Effector memory CD4-positive, alpha-beta T cell (primary cell): ENCODE data around the gene RHOA.
"Not testable (repeated sequence)": the region's sequence is repeated elsewhere in the genome, so short reads cannot be mapped to it uniquely, and the experiment has no call there.

Source experiments
- DNase-seq, 3 donors: peaks; one replicate each; pipeline ENCODE4 v3.0.0-alpha.2; 2020
- H3K27ac ChIP-seq: 2 replicates; pipeline ENCODE4 v1.7.0; 2013; ENCODE audit warnings: mild to moderate bottlenecking, low read length, moderate library complexity; ENCODE audit not compliant: insufficient read depth, poor library complexity, severe bottlenecking
- H3K27me3 ChIP-seq: replicated peaks from 2 replicates; pipeline ENCODE4 v1.7.0; 2013; ENCODE audit warnings: mild to moderate bottlenecking, low read length; ENCODE audit not compliant: insufficient read depth, control insufficient read depth, poor library complexity, severe bottlenecking
- H3K36me3 ChIP-seq: 2 replicates; pipeline ENCODE4 v1.7.0; 2013; ENCODE audit warnings: mild to moderate bottlenecking, low read length, moderate library complexity; ENCODE audit not compliant: control insufficient read depth, insufficient read depth
- H3K4me1 ChIP-seq: 2 replicates; pipeline ENCODE4 v1.7.0; 2013; ENCODE audit warnings: low read length, mild to moderate bottlenecking; ENCODE audit not compliant: control insufficient read depth, insufficient read depth, poor library complexity, severe bottlenecking
- H3K4me3 ChIP-seq: 2 replicates; pipeline ENCODE4 v1.7.0; 2013; ENCODE audit warnings: low read length, low read depth, mild to moderate bottlenecking; ENCODE audit not compliant: insufficient read depth, poor library complexity, severe bottlenecking
- H3K9me3 ChIP-seq: 2 replicates; pipeline ENCODE4 v1.7.0; 2013; ENCODE audit warnings: mild to moderate bottlenecking, low read length, moderate library complexity; ENCODE audit not compliant: control insufficient read depth

Gene RHOA

DNA sequence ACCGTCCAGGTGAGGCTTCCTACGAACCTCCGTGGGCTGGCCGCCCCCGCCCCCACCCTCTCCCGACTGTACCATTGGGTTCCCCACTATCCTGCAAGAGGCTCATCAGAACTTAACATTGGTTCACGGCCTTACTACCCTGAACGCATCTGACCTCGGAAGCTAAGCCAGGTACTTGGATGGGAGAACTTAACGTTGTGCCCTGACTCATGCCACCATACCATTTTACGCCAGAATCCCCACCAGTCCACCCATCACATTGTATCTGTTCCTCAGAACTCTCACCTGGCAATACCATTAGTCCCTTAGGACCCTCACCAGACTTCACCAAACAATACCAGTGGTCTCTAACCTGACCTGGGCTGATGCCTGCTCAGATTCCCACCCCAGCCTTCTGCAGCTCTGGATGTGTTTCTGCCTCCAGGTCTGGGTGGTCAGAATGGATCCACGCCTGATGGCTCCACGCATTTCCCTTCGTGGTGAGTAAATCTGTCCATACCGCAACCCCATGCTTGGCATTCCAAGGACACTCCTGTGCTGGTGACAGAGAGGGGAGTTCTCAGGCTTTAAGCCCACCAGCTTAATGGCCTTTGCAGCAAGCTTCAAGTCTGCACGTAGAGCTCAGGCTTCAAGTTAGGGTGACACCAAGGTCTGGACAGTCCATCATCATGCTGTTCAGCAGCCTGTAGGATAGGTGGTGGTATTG lies 1.0 kb upstream of the RHOA start:
- Histone ChIP-seq H3K9me3 (no peaks in the 10 kb centered on the region), H3K27ac (peak overlapping the region; percentile 93), H3K4me3 (peak overlapping the region; percentile 68), H3K4me1 (peaks cover 59% of the 10 kb centered on the region), H3K36me3 (no peaks in the 10 kb centered on the region), H3K27me3 (no peaks in the 10 kb centered on the region)
- no peak for DNase-seq

DNA sequence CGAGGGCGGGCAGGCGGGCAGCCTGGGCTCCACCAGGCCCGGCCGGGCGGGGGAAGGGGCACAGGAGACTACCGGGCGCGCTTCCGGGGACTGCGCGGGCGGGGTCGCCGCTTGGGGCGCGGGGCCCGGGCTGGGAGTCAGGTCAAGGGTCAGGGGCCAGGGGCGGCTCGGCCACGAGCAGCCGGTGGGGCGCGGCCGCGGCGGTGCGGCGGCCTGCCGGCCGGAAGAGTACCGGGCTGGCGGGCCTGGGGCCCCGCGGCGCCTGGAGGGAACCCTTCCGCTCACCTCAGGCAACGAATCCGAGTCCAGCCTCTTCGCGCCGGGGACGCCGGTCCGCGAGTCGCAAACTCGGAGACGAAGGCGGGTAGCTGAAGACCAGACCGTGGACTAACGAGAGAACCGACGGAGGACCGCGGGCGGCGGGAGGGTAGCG lies 225 bp downstream of the RHOA start:
- peaks cover 54% of the 10 kb centered on the region for H3K4me1 ChIP-seq
- H3K27ac ChIP-seq = peak overlapping the region; percentile 92
- peak in 2 of 3 donors; percentile 36 to 43 for DNase-seq
- peak overlapping the region; percentile 52 for H3K4me3 ChIP-seq
- H3K9me3 ChIP-seq = no peaks in the 10 kb centered on the region
- H3K27me3 ChIP-seq = no peaks in the 10 kb centered on the region
- no peaks in the 10 kb centered on the region for H3K36me3 ChIP-seq

- H3K4me1 ChIP-seq = peaks cover 50% of the 10 kb centered on the region
- H3K4me3 ChIP-seq = peak overlapping the region; percentile 52
- H3K27ac ChIP-seq = peak overlapping the region; percentile 92
- DNase-seq = no peak
- H3K27me3 ChIP-seq = no peaks in the 10 kb centered on the region
- H3K9me3 ChIP-seq = no peaks in the 10 kb centered on the region
- no peaks in the 10 kb centered on the region for H3K36me3 ChIP-seq
Measured at GRCh38 chr3:49410846-49411534, 786 bp downstream of the RHOA start.

- peaks cover 42% of the 10 kb centered on the region for H3K4me1 ChIP-seq
- no peaks in the 10 kb centered on the region for H3K36me3 ChIP-seq
- peak overlapping the region; percentile 92 for H3K27ac ChIP-seq
- peak overlapping the region; percentile 52 for H3K4me3 ChIP-seq
- no peaks in the 10 kb centered on the region for H3K27me3 ChIP-seq
- DNase-seq = no peak
- H3K9me3 ChIP-seq = no peaks in the 10 kb centered on the region
Measured at GRCh38 chr3:49410066-49410845, 1.5 kb downstream of the RHOA start.

DNA sequence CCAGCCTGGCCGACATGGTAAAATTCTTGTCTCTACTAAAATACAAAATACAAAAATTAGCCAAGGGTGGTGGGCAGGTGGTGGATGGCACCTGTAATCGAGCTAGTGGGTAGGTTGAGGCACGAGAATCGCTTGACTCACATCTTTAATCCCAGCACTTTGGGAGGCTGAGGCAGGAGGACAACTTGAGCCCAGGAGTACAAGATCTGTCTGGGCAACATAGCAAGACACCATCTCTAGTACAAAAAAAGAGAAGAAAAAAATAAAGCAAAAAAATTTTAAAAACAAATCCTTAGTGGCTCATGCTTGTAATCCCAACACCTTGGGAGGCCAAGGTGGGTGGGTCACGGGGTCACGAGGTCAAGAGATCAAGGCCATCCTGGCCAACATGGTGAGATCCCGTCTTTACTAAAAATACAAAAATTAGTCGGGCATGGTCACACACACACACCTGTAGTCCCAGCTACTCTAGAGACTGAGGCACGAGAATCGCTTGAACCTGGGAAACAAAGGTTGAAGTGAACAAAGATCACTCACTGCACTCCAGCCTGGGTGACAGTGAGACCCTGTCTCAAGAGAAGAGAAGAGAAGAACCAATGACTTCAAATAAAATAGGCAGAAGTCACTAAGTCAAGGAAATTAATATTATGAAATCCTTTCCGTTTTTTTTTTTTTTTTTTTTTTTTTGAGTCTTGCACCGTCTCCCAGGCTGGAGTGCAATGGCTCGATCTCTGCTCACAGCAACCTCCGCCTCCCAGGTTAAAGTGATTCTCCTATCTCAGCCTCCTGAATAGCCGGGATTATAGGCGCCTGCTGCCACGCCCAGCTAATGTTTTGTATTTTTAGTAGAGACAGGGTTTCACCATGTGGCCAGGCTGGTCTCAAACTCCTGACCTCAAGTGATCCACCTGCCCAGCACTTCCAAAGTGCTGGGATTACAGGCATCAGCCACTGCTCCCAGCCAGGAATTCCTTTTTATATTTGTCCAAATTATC lies 4.9 kb downstream of the RHOA start:
- no peak for DNase-seq
- Histone ChIP-seq H3K4me3 (no peak overlapping the region), H3K27me3 (no peaks in the 10 kb centered on the region), H3K27ac (no peak overlapping the region), H3K36me3 (peaks cover 3% of the 10 kb centered on the region), H3K9me3 (no peaks in the 10 kb centered on the region), H3K4me1 (peaks cover 23% of the 10 kb centered on the region)

DNA sequence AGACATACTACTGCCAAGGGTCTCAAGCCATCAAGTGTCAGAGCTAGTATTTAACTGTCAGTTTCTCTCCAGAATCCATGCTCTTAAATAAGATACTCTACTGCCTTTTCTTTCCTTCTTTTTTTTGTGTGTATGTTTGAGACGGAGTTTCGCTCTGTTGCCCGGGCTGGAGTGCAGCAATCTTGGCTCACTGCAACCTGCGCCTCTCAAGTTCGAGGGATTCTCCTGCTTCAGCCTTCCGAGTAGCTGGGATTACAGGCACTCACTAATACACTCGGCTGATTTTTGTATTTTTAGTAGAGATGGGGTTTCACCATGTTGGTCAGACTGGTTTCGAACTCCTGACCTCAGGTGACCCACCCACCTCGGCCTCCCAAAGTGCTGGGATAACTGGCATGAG lies 6.2 kb downstream of the RHOA start:
- H3K4me1 ChIP-seq = peaks cover 23% of the 10 kb centered on the region
- DNase-seq, H3K27ac ChIP-seq, H3K36me3 ChIP-seq, H3K4me3 ChIP-seq, H3K9me3 ChIP-seq, H3K27me3 ChIP-seq: not testable (repeated sequence)

DNA sequence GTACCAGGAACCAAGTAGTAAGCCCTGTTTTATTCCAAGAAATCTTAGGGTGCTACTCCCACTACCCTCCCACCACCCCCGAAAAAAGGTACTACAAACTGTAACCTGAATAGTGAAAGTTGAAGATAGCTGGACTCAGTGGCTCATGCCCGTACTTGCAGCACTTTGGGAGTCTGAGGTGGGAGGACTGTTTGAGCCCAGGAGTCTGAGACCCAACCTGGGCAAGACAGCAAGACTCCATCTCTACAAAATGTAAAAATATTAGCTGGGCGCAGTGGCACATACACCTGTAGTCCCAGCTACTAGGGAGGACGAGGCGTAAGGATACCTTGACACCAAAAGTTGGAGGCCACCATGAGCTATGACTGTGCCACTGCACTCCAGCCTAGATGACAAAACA lies 7.9 kb downstream of the RHOA start:
- Histone ChIP-seq H3K9me3 (no peaks in the 10 kb centered on the region), H3K36me3 (peaks cover 3% of the 10 kb centered on the region), H3K27ac (no peak overlapping the region), H3K27me3 (no peaks in the 10 kb centered on the region), H3K4me3 (no peak overlapping the region), H3K4me1 (peaks cover 19% of the 10 kb centered on the region)
- no peak for DNase-seq

GRCh38 chr3:49401766-49402165 lies 10.0 kb downstream of the RHOA start:
- H3K4me1 ChIP-seq = peaks cover 17% of the 10 kb centered on the region
- H3K9me3 ChIP-seq = no peaks in the 10 kb centered on the region
- peaks cover 6% of the 10 kb centered on the region for H3K36me3 ChIP-seq
- no peak for DNase-seq
- H3K27me3 ChIP-seq = no peaks in the 10 kb centered on the region
- H3K27ac ChIP-seq = no peak overlapping the region
- H3K4me3 ChIP-seq = no peak overlapping the region

- peaks cover 16% of the 10 kb centered on the region for H3K4me1 ChIP-seq
- DNase-seq = no peak
- no peaks in the 10 kb centered on the region for H3K9me3 ChIP-seq
- H3K36me3 ChIP-seq = peaks cover 22% of the 10 kb centered on the region
- no peak overlapping the region for H3K27ac ChIP-seq
- H3K4me3 ChIP-seq = no peak overlapping the region
- H3K27me3 ChIP-seq = no peaks in the 10 kb centered on the region
Measured at GRCh38 chr3:49399461-49399860, 12.3 kb downstream of the RHOA start.
